Activated CD8-positive, alpha-beta memory T cell treated with anti-CD3 and anti-CD28 coated beads for 1 hour (primary cell): ENCODE data around the gene COL23A1.

ENCODE experiments used
- DNase-seq, 2 donors: peaks; one replicate each; pipeline ENCODE4 v3.0.0-alpha.2; 2020; ENCODE audit warnings: low read depth in 1 of 2; ENCODE audit errors: extremely low read depth in 1 of 2

Gene COL23A1

DNA sequence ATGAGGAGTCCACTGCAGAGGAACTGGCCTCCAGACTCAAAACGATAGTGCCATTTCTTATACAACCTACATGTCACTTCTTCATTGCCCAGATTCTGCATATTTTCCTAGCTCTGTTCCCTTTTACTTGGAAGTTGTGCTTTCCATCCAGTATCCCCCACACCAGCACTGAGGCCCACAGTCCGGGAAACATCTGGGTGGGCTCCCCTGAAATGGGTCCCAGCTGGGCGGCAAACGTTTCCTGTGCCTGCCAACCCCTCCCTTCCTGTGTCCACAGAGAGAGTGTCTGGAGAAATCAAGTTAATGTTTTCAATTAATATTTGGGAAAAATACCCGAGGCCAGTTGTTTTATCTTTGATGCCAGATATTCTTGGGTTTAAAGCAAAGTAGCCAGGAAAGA lies 111.8 kb downstream of the COL23A1 start:
- DNase-seq = no peak

DNA sequence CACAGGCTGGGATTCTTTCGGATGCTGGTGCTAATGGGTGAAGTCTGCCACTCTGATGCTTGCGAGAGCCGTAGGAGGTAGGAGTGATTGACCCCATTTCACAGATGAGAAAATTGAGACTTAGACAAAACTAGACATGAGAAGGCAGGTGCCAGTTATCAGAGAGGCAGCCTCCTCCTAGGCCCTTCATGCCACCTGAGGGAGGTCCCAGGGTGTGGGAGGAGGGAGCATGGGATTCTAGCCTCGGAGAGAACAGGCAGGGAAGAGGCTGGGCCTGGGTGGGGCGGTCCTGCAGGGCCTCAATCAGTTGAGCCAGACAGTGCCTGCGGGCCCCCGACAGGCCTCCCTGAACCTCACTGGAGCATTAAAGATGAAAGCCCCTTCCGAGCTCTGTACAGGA lies 112.4 kb downstream of the COL23A1 start:
- DNase-seq = no peak

DNA sequence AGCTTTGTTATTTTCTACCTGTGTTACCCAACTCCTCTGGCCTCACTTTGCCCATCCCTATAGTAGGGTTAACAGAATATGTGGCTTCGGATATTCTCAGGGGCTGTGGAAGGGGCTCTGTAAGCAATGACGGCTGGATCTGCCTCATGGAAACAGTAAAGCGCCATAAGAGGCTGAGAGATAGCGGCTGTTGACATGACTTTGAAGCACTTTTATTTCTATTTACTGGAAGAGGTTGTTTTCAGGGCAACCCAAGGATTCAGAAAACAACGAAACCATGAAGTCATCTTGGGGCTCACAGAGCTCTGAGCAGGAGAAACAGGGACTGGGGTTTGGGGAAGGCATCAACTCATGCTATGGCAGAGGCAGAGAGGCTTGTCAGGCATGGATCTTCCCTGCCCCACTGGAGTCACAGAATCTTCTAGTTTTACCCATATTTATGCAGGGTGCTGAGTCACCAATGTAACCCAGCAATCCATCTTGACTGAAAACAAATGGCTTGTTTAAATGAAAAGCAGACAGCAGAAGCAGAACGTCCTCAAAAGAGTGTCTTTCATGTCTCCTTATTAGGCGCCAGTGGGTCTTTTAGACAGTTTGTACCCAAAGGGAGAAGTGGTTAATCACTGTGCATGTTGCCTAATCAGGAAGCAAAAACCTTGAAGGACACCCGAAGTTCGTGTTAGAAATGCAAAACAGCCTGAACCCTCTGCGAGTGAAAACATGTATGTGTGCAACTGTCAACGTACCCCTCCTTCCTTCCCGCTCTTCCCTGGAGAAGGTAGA lies 113.0 kb downstream of the COL23A1 start:
- DNase-seq = no peak

DNA sequence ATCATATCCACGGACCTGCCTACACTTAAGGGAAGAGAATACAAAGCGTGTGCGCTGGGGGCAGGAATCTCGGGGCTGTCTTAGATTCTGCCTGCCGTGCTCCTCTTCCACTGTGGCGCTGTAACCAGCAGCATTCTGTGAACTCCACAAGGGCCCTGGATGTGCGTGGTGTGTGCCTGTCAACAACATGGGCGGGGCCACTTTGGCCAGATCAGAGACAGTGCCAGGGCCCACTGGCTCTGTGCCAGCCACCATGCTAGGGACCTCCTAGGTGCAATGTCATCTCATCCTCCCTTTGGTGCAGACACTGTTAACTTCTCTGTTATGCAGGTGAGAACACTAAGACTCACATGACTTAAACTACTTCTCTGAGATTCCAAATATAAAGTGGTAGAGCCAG lies 113.7 kb downstream of the COL23A1 start:
- no peak for DNase-seq

DNA sequence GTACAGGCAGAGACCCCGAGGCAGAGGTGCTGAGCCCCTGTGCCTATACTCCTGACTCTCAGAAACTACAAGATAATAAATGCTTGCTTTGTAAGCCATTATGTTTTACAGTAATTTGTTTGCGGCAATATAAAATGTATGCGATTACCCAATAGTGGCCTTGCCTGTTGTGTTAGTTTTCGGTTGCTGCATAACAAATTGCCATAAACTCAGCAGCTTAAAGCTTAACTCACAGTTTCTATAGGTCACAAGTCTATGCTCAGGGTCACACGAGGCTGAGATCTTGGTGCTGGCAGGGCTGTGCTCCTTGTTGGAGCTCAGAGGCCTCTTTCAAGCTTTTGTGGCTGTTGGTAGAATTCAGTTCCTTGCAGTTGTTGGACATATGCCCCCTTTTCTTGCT lies 114.8 kb downstream of the COL23A1 start:
- no peak for DNase-seq

DNA sequence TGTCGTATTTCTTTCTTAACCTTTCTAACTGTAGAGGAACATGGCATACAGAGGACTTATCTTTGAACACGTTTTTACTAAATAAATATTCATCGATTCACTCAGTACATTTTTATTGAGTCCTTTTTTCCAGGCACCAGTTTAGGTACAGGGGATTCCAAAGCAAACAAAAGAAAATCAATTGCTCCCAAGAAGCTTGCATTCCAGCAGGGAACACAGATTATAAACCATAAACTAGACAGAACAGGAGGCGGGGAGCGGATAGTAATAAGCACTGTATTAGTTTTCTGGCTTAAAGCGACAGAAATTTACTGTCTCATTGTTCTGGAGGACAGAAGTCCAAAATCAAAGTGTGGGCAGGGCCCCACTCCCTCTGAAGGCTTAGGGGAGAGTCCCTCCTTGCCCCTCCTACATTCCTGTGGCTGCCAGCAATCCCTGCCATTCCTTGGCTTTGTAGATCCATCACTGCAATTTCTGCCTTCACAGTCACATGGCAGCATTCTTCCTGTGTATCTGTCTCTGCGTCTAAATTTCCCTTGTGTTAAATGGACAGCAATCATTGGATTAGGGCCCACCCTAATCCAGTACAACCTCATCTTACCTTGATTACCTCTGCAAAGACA lies 115.5 kb downstream of the COL23A1 start:
- no peak for DNase-seq

DNA sequence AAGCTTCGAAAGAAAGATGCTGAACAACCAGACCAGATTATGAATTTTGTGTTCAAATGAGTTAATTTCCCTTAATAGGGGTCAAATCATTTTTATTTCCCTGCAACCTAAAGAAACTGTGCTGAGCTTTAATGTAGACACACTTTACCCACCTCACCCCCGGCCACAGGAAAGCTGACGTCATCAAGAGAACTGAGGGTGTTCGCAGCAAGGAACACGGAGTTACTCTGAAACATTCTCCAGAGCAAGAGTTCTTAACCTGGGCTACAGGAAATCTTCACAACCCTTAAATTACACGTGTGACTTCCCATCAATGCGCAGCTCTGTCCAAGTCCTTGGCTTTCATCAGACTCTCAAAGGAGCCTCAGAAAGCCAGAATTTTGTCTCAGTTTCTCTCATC lies 116.3 kb downstream of the COL23A1 start:
- DNase-seq = no peak

DNA sequence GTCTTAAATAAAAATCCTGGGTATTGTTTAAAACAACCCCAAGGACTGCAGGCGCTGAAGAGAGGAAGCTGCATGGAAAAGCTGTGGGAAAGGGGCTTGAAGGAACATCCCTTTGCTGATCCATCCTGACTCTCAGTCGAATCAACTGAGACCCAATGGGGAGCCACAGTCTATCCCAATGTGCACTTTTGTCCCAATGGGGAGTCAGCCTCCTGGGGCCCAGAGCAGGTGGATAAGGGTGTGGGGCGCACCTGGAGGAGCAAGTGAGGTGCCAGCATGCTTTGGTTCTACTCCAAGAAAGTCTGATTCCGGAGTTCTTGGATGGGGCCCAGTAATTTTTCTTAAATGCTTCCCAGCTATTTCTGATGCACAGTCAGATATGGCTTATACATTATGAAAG lies 118.1 kb downstream of the COL23A1 start:
- DNase-seq = no peak

DNA sequence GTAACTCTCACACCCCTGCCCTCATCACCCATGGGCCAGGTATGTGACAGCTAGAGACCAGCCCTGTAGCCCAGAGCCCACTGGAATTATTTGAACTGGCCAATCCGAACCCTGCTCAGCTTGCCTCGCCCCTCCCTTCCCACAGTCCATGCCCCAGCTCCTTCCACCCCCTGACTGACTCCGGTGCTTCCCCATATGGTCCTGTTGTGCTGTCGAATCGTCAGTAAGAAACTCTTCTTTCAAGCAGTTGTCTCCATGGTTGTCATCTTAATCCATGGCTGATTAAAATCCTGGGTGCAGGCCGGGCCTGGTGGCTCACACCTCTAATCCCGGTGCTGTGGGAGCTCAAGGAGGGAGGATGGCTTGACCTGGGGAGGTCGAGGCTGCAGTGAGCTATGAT lies 118.5 kb downstream of the COL23A1 start:
- no peak for DNase-seq

DNA sequence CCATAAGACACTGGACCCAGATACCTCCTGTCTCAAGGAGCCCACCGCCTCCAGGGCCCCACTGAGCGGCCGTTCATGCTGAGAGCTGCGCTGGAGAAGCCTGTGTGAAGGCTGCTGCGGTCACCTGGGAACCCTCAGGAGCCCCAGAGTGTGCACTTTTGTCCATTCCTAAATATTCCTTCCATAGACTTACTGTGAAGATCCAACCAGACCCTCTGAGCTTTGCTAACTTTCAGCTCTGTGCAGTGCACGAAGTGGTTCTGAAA lies 119.5 kb downstream of the COL23A1 start:
- no peak for DNase-seq

DNA sequence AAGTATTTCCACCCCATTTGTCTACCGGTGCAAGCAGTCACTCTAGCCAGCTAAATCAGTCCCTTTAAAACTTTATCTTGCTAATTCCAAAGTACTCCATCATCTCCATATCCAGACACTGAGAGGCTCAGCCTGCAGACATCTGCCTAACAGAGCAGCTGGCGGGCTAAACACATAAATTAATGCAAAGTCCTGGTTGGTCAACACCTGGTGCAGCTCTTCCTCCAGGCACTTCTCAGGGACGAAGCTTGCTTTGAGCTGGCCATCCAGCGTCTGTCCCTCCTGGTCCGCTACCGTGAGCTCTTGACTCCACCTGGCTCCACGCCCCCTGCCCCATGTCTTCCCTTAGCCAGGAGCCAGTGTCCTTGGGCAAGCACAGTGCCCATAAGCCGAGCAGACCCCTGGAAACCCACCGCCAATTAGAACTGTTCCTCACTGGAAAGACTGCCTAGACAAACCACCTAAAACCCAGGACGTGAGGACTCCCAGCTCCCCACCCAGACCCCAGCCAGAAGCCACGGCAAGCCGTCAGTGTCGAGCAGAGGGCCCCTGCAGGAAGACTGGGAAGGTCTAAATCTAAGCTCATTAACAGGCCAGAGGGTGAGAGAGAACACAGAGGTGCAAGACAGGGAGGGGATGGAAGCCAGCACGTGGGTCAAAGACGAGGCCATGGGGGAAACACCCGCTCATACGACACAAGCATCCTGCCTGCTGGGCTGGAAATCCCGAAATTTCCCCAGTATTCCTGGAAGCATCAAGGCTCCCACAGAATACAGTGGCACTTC lies 120.0 kb downstream of the COL23A1 start:
- no peak for DNase-seq

DNA sequence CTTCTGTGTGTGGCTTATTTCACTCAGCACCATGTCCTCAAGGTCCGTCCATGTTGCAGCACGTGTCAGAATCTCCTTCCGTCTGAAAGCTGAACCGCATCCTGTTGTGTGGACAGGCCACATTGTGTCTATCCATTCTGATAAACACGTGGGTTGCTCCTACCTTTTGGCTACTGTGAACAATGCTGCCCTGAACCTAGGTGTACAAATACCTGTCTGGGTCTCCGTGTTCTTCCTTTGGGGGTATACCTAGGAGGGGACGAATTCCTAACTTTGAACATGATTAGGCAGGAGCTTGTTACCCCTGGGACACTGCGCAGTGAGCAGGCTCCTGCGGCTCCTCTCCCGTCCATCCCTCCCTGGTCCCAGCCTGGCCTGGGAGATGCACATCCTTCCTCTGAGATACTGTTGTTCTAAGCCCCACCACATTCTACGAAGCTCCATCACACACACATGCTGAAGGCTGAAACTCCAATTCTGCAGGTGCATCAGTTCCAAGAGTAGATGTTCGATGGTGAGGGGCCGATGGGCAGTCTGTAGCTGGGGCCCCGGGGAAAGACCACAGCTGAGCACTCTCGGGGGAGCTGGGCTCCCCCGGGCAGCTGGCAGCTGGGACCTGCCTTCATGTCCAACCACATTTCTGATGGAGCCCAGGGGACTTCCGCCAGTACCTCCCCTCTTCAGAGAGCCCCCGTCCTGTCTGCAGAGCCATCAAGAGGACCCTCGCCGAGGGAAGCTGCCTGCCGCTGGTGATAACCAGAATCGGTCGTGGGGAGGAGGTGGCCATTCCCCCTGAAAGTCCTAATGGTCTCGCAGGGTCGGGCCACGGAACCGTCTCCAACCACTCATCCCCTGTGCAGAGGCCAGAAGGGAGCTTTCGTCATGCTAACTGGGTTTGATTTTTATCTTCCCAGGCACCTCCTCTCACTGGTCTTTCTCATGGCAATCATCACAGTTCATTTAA lies 120.9 kb downstream of the COL23A1 start:
- DNase-seq = no peak

DNA sequence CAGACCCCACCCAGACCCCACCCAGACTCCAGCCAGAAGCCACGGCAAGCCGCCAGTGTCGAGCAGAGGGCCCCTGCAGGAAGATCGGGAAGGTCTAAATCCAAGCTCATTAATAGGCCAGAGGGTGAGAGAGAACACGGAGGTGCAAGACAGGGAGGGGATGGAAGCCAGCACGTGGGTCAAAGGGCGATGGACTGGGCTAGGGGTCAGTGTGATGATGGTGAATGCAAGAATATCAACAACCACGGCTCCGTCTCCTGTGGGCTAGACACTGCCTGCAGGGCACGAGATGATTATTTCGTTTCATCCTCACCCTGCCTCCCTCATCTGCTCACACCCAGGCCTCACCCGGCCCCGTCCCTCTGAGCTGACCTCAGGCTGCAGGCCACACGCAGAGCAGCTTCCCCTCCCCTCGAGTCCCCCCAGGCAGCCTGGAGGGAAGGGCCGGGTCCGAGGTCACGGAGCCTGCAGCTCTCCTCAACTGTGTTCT lies 122.0 kb downstream of the COL23A1 start:
- DNase-seq = no peak

DNA sequence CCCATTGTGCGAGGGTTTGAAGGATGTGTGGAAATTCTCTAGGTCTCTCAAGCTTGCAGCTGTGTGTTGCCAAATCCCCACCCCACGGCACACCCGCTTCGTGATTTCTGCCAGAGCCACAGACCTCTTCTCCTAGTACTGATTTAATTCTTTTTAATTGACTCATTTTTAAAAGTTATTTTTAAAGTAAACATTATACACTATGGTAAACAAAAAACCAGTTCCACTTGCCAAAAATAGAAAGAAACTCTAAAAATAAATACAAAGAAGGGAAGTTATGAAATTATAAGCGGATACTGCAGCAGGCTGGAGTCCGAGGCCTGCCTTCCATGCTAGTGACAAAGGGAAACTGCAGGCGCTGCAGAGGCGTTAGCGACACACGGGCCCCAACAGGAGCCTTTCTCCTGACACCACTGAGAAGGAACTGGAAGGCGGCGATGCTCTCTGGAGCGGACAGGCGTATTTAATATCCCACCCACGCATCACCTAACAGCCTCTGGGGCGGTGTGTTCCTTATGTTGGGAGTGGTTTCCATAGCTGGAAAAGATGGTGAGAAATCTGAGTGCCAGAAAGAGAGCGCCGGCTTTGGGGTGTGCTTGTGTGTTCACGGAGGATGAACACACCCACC lies 122.5 kb downstream of the COL23A1 start:
- no peak for DNase-seq

DNA sequence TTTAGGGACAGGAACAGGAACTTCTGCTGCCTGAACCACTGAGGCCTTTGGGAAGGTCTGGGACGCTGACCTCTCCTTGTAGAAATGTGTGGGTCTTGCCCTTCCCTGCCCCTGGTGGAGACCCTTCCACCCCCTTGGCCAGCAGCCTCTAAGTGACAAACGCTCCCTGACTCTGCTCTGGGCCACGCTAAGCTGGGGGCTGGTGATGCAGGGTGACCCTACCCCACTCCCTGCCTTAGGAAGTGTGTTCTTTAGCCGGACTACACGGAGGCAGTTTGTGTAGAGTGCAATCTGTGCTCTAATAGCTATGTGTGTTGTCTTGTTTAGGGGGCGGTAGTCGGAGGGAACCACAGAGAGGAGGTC lies 123.0 kb downstream of the COL23A1 start:
- DNase-seq = no peak

DNA sequence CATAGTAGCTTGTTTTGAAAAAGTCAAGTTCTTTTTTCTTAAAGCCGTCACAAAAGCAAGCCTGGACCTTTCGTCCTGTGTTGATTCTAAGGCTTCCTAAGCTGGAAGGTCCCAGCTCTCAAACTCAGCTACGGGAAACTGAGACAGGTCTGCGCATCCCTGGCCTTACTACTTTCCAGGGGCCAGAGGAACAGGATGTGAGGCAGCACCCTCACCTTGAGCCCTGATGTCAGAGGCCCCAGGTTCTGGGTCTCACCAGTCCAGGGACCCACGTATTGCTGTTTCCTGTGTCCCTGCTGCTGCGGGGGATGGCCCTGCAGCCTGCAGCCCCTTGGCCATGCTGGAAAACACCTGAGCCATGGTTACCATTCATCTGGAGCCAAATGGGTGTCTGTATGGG lies 123.9 kb downstream of the COL23A1 start:
- DNase-seq = no peak

DNA sequence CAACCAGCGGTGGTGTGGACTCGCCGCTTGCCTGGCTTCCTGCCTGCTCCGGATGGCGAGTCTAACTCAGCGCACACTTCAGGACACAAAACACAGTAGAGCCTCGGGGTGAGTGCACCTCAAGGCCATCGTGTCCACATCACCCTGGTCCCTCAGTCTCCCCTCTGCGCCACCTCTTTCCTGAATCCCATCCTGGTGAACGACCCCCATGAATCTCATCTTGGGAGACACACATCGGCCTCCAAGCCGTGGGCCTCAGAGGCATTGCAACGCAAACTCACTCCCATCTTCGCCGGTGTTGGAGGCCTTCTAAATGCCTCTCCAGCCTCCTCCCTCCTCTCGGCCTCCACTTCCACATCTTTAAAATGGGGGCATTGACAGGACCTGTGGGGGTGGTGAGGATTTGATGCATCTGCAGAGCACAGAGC lies 124.3 kb downstream of the COL23A1 start:
- no peak for DNase-seq

DNA sequence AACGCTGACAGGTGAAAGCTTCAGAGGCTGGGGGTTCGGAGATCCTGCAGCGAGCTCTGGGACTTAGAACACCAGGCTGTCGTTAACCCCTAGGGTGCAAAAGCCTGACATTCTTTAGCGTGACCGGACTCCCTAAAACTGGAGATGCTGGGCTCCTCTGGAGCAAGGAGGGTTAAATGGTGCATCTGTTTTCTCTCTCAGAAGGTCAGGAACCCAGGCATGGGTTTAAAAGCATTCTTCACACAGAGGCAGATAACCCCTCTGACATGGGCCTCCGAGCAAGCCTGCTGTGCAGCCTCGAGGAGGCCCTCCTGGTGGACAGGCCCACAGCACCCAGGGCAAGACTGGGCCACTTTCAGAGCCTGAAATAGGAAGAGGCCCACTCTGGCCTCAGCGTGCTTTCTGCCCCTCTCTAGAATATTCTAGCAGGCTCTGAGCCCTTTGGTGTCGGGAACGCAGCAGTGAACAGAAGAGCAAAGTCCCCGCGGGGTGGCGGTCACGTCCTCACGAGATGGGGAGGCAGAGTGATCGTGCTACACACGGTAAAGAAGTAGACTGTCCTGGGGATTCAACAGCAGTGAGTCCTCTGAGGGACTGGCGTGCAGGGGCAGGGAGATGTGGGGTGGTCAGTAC lies 124.8 kb downstream of the COL23A1 start:
- no peak for DNase-seq

DNA sequence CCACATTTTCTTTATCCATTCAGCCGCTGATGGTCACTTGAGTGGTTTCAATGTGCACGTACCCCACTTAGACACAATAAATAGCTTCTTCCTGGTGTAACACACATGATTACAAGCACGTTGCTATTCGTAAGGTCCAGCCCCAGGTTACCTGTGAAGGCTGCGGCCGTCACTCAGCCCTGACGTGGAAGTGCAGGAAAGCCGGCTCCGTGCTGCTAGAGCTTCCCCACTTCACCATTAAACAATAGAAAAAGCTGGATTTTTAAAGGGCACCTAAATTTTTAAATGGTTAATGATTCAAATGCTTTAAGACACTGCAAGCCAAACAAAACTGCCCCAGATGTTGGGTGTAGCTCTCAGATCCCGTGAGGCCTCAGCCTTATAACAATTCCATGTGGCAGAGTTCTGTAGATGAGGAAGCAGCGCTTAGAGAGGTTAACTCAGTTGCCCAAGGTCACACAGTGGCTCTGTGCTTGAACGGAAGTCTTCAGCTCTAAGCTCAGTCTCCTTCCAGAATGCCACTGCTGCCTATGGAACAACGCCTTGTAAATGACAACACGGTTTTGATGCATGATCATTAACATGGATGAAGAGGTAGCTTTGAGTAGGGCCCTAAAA lies 125.7 kb downstream of the COL23A1 start:
- no peak for DNase-seq
